ENCODE data around the gene CRIP2.

Gene CRIP2

DNA sequence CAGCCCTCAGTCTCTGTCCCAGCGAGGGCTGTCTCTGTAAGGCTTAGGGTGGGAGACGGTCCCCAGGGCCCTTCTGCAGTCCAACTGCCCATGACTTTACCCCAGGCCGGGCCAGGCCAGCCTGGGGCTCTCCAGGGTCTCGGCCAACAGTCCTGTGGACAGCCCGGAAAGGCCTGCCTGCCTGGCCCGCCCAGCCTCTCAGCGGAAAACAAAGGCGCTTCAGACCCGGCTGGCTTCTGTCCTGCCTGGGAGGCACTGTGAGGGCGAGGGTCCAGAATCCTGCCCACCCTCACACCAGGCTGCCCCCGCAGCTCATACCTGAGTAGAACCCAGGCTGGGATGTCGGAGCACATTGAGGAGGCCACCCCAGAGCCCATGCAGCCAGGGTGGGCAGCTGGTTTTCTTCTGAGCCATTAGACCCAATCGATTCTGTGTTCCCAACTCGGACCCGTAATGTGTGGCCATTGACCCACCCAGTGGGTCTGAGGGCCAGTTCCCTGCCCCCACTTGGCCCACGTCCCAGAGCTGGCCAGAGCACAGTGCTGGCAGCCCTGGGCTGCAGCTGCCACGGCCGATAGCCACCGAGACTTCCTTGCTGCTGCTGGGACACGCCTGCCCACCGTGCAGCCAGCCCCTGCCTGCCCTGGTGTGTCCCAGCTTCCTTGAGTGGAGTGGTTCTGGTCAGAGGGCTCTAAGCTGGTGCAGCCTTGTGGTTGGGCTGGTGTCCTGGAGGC lies 1.6 kb downstream of the CRIP2 start:
- Histone ChIP-seq H3K27me3 (ENCODE audit: control insufficient read depth in 5 of 5, insufficient read depth in 4 of 5, low read length in 5 of 5) (peaks cover 0 to 12% (median 3%) of the 10 kb centered on the region in 5 donors), H3K9ac (ENCODE audit: low read length in 5 of 5) (peak overlapping the region; percentile 26 to 86 (median 71)), H3K4me1 (ENCODE audit: control insufficient read depth in 5 of 5, insufficient read depth in 5 of 5, low read length in 5 of 5) (peaks cover 5 to 64% (median 58%) of the 10 kb centered on the region in 5 donors), H3K36me3 (ENCODE audit: control insufficient read depth in 5 of 5, insufficient read depth in 5 of 5, low read length in 5 of 5) (peaks cover 0 to 8% (median 6%) of the 10 kb centered on the region in 5 donors), H3K9me3 (ENCODE audit: control insufficient read depth in 5 of 5, low read length in 5 of 5) (no peaks in the 10 kb centered on the region), H3K4me3 (ENCODE audit: low read depth in 1 of 5, low read length in 5 of 5) (peak overlapping the region in 4 of 5 donors; percentile 68 to 86 (median 76)), H3K27ac (ENCODE audit: low read depth, low read length) (peak overlapping the region; percentile 77)

DNA sequence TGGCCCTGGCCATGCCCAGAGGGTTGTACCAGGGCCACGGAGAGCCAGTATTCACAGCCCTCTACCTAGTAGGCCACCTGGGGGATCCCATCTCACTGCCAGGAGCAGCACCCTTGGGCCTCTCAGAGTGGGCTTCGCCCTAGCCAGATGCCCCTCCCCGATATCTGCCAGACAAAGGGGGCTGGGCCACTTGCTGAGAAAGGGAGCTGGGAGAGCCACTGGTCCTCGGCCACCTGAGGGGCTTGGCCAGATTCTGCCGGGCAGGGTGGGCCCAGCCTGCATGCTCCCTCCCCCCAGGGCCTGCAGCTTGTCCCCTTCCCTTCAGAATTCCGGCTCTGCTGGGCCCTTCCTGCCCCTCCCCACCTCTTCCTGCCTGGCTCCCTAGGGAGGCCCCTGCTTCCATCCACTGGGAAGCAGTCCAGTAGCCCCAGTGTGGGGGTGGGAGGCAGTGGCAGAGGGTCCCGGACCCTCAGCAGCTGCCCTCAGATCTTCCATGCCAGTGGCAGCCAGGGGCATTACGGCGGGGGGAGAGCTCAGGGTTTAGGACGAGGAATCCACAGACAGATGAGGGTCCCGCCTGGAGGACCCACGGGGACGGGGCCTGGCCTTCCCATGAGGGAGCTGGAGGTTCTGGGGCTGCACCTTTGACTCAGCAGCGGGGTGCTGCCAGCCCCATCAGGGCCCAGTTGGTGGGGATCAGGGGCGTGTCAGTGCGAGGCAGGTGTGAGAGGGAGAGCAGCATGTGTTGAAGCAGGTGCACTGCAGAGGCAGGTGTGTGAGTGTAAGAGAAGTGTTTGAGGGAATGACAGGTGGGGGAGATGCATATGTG lies 2.4 kb downstream of the CRIP2 start:
- H3K36me3 ChIP-seq (ENCODE audit: control insufficient read depth in 5 of 5, insufficient read depth in 5 of 5, low read length in 5 of 5) = peaks cover 0 to 8% (median 6%) of the 10 kb centered on the region in 5 donors
- no peaks in the 10 kb centered on the region for H3K9me3 ChIP-seq (ENCODE audit: control insufficient read depth in 5 of 5, low read length in 5 of 5)
- peak overlapping the region; percentile 77 for H3K27ac ChIP-seq (ENCODE audit: low read depth, low read length)
- peak overlapping the region in 4 of 5 donors; percentile 68 to 86 (median 76) for H3K4me3 ChIP-seq (ENCODE audit: low read depth in 1 of 5, low read length in 5 of 5)
- H3K9ac ChIP-seq (ENCODE audit: low read length in 5 of 5) = peak overlapping the region; percentile 26 to 86 (median 71)
- H3K4me1 ChIP-seq (ENCODE audit: control insufficient read depth in 5 of 5, insufficient read depth in 5 of 5, low read length in 5 of 5) = peaks cover 6 to 69% (median 65%) of the 10 kb centered on the region in 5 donors
- peaks cover 0 to 12% (median 3%) of the 10 kb centered on the region in 5 donors for H3K27me3 ChIP-seq (ENCODE audit: control insufficient read depth in 5 of 5, insufficient read depth in 4 of 5, low read length in 5 of 5)

DNA sequence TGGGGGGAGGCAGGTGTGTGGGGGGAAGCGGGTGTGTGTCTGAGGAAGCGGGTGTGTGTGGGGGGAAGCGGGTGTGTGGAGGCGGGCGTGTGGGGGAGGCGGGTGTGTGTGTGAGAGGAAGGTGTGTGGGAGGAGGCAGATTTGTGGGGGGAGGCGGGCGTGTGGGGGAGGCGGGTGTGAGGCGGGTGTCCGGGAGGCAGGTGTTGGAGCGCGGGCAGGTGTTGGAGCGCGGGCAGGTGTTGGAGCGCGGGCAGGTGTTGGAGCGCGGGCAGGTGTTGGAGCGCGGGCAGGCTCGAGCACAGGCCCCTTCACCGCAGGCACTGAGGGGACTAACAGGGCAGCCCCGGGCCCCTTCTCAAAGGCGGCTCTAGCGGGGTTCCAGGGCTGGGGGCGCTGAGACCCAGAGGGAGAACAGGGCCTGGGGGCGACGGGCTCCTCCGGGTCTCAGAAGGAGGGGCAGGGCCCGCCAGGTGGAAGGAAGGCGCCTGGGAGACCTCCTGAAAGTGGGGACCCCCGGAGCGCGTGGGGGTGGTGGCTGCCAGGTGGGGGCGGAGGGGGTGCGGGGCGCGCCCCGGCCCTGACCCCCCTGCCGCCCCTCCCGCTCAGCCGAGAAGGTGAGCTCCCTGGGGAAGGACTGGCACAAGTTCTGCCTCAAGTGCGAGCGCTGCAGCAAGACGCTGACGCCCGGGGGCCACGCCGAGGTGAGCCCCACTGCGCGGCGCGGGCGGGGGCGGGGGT lies 3.2 kb downstream of the CRIP2 start:
- peaks cover 10 to 69% (median 65%) of the 10 kb centered on the region in 5 donors for H3K4me1 ChIP-seq (ENCODE audit: control insufficient read depth in 5 of 5, insufficient read depth in 5 of 5, low read length in 5 of 5)
- peaks cover 0 to 12% (median 3%) of the 10 kb centered on the region in 5 donors for H3K27me3 ChIP-seq (ENCODE audit: control insufficient read depth in 5 of 5, insufficient read depth in 4 of 5, low read length in 5 of 5)
- H3K4me3 ChIP-seq (ENCODE audit: low read depth in 1 of 5, low read length in 5 of 5) = peak overlapping the region in 3 of 5 donors; percentile 68 to 86 (median 79)
- peak overlapping the region; percentile 77 for H3K27ac ChIP-seq (ENCODE audit: low read depth, low read length)
- H3K9me3 ChIP-seq (ENCODE audit: control insufficient read depth in 5 of 5, low read length in 5 of 5) = no peaks in the 10 kb centered on the region
- H3K9ac ChIP-seq (ENCODE audit: low read length in 5 of 5) = peak overlapping the region in 1 of 5 donors; percentile 86
- H3K36me3 ChIP-seq (ENCODE audit: control insufficient read depth in 5 of 5, insufficient read depth in 5 of 5, low read length in 5 of 5) = peaks cover 0 to 8% (median 6%) of the 10 kb centered on the region in 5 donors

DNA sequence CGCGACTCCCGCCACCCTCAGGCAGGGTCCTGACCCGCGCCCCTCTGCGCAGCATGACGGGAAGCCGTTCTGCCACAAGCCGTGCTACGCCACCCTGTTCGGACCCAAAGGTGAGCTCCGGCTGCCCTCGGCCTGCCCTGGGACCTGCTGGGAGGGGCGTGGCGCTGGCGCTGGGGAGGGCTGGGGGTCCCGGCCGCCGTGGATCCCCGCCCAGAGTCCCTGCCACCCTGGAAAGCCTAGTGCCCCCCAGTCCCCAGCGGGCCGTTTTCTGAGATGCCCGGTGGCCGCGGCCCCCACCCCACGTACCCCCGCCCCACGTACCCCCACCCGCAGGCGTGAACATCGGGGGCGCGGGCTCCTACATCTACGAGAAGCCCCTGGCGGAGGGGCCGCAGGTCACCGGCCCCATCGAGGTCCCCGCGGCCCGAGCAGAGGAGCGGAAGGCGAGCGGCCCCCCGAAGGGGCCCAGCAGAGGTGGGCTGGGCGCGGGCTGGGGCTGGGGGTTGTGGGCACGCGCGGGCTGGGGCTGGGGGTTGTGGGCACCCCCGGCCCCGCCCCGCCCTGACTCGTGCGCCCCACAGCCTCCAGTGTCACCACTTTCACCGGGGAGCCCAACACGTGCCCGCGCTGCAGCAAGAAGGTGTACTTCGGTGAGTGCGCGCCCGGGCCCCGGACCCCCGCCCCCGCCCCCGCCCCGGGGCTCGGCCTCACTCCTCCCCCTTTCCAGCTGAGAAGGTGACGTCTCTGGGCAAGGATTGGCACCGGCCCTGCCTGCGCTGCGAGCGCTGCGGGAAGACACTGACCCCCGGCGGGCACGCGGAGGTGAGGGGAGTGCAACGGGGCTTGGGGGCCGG lies 4.0 kb downstream of the CRIP2 start:
- H3K9me3 ChIP-seq (ENCODE audit: control insufficient read depth in 5 of 5, low read length in 5 of 5) = no peaks in the 10 kb centered on the region
- peaks cover 0 to 8% (median 6%) of the 10 kb centered on the region in 5 donors for H3K36me3 ChIP-seq (ENCODE audit: control insufficient read depth in 5 of 5, insufficient read depth in 5 of 5, low read length in 5 of 5)
- H3K27ac ChIP-seq (ENCODE audit: low read depth, low read length) = no peak overlapping the region
- peaks cover 0 to 10% (median 3%) of the 10 kb centered on the region in 5 donors for H3K27me3 ChIP-seq (ENCODE audit: control insufficient read depth in 5 of 5, insufficient read depth in 4 of 5, low read length in 5 of 5)
- no peak overlapping the region for H3K9ac ChIP-seq (ENCODE audit: low read length in 5 of 5)
- peaks cover 11 to 70% (median 66%) of the 10 kb centered on the region in 5 donors for H3K4me1 ChIP-seq (ENCODE audit: control insufficient read depth in 5 of 5, insufficient read depth in 5 of 5, low read length in 5 of 5)
- no peak overlapping the region for H3K4me3 ChIP-seq (ENCODE audit: low read depth in 1 of 5, low read length in 5 of 5)

DNA sequence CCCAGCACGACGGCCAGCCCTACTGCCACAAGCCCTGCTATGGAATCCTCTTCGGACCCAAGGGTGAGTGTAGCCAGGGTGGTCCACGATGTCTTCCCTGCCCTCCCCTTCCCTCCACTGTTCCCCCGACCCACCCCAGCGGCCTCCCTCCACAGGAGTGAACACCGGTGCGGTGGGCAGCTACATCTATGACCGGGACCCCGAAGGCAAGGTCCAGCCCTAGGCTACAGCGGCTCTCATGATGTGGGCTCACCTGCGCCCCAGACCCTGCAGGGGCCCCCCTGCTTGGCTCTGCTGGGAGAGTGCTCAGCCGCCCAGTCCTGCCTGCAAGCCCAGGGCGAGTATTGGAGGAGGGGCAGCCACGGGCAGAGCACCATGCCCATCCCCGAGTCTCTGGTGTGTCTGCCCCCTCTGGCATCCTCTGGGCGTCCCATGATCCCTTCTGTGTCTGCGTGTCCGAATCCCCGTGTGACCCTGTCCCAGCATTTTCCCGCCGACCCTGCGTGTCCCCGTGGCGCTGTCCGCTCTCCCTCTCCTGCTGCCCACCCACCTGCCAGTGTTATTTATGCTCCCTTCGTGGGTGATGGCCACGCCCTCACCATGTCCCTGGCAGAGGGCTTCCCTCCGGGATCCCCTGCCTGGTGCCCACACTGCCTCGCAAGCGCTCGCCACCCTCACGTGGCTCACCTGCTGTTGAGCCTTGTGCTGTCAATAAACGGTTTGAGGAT lies 5.0 kb downstream of the CRIP2 start:
- peaks cover 0 to 8% (median 6%) of the 10 kb centered on the region in 5 donors for H3K36me3 ChIP-seq (ENCODE audit: control insufficient read depth in 5 of 5, insufficient read depth in 5 of 5, low read length in 5 of 5)

DNA sequence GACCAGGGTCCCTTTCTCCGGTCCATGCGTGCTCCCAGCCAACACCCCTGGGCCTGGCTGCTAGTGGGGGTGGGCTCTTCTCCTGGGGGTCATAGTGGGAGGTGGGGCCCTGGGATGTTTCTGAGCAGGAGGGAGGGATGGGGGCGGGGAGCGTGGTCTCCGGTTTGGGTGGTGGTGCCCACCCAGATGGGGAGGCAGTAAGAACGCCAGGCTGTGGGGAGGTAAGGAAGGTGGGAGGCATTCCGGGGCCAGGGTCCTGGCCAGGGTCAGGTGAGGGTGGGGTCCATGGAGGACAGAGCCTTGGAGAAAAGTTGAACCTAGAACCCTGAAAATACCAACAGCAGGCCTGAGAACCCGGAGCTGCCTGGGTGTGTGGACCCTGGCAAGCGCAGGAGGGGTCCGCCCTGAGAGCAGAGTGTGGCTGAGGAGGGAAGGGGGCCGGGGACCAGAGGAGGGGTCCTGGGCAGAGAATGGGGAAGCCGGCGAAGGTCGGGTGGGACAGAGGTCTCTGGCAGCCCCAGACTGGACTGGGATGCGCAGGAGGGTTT lies 5.7 kb downstream of the CRIP2 start:
- Histone ChIP-seq H3K36me3 (ENCODE audit: control insufficient read depth in 5 of 5, insufficient read depth in 5 of 5, low read length in 5 of 5) (peaks cover 0 to 8% (median 6%) of the 10 kb centered on the region in 5 donors), H3K4me3 (ENCODE audit: low read depth in 1 of 5, low read length in 5 of 5) (peak overlapping the region in 2 of 5 donors; percentile 52 to 76), H3K27ac (ENCODE audit: low read depth, low read length) (peak overlapping the region; percentile 85), H3K27me3 (ENCODE audit: control insufficient read depth in 5 of 5, insufficient read depth in 4 of 5, low read length in 5 of 5) (peaks cover 0 to 10% (median 0%) of the 10 kb centered on the region in 5 donors), H3K9ac (ENCODE audit: low read length in 5 of 5) (peak overlapping the region in 1 of 5 donors; percentile 76), H3K4me1 (ENCODE audit: control insufficient read depth in 5 of 5, insufficient read depth in 5 of 5, low read length in 5 of 5) (peaks cover 18 to 81% (median 72%) of the 10 kb centered on the region in 5 donors), H3K9me3 (ENCODE audit: control insufficient read depth in 5 of 5, low read length in 5 of 5) (no peaks in the 10 kb centered on the region)

More for the DNA sequence above, 5.0 kb downstream of the CRIP2 start:
- no peak overlapping the region for H3K27ac ChIP-seq (ENCODE audit: low read depth, low read length)
- peaks cover 0 to 10% (median 0%) of the 10 kb centered on the region in 5 donors for H3K27me3 ChIP-seq (ENCODE audit: control insufficient read depth in 5 of 5, insufficient read depth in 4 of 5, low read length in 5 of 5)
- peaks cover 16 to 76% (median 72%) of the 10 kb centered on the region in 5 donors for H3K4me1 ChIP-seq (ENCODE audit: control insufficient read depth in 5 of 5, insufficient read depth in 5 of 5, low read length in 5 of 5)
- H3K4me3 ChIP-seq (ENCODE audit: low read depth in 1 of 5, low read length in 5 of 5) = no peak overlapping the region
- no peak overlapping the region for H3K9ac ChIP-seq (ENCODE audit: low read length in 5 of 5)
- no peaks in the 10 kb centered on the region for H3K9me3 ChIP-seq (ENCODE audit: control insufficient read depth in 5 of 5, low read length in 5 of 5)

DNA sequence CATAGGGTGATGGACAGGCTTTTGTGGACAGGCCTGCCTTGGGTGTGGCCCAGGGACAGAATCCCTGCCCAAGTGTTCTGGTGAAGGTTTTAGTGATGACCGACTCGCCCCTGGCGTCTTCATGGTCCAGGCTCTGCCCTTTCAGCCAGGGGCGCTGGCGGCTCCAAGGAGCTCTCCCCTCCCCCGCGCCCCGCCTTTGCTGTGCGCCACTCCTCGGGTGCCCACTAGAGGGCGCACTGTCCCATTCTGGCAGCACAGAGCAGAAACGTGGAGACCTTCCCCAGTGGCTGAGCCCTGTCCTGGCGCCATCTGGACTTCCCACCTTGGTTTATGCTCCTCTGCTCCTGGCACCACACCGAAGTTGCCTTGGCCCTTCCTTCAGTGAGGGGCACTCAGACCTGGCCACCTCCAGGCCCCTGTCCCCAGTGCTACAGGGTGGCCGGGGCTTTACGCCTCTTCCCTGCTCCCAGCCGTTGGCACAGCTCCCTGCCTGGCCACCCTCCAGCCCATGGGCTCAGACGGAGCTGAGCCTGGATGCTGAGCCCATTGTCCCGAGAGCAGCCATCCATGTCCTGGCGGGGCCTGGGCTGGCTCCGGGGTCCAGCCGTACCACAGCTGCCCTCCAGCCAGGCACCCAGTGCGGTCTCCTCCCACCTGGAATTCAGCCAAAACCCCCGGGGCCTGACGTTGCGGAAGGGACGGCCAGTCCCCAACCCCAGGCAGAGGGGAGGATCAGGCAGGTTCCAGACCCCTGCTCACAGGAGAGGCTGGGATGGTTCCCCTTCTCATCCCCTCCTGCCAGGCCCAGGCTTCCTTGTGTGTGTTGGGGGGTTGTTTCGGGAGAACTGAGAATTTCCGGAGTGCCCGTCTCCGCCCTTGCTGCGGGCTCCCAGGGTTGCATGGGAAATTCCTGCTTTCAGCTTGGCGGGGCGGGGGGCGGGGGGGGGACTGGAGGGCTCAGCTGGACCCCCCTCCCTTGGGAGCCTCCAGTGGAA lies 6.5 kb downstream of the CRIP2 start:
- Histone ChIP-seq H3K36me3 (ENCODE audit: control insufficient read depth in 5 of 5, insufficient read depth in 5 of 5, low read length in 5 of 5) (peaks cover 0 to 8% (median 6%) of the 10 kb centered on the region in 5 donors), H3K27ac (ENCODE audit: low read depth, low read length) (peak overlapping the region; percentile 85), H3K4me1 (ENCODE audit: control insufficient read depth in 5 of 5, insufficient read depth in 5 of 5, low read length in 5 of 5) (peaks cover 21 to 81% (median 72%) of the 10 kb centered on the region in 5 donors), H3K4me3 (ENCODE audit: low read depth in 1 of 5, low read length in 5 of 5) (peak overlapping the region; percentile 44 to 76 (median 58)), H3K9ac (ENCODE audit: low read length in 5 of 5) (peak overlapping the region in 4 of 5 donors; percentile 58 to 76 (median 70)), H3K27me3 (ENCODE audit: control insufficient read depth in 5 of 5, insufficient read depth in 4 of 5, low read length in 5 of 5) (peaks cover 0 to 10% (median 2%) of the 10 kb centered on the region in 5 donors), H3K9me3 (ENCODE audit: control insufficient read depth in 5 of 5, low read length in 5 of 5) (no peaks in the 10 kb centered on the region)
